Psoas muscle (tissue), 8 donors: Measurements from ENCODE around the gene ZNF469. TPM values are rescaled to one million over a fixed set of nuclear protein-coding genes. Genes with fewer than 3 reads are reported as not detected.

Source experiments
- ATAC-seq, 4 donors: fragments of 200-7000 bp; cut with Tn5 transposase; one replicate each; pipeline ENCODE4 v1.9.1; 2020; ENCODE audit warnings: moderate library complexity in 3 of 4, mild to moderate bottlenecking in 2 of 4
- DNase-seq, 2 donors: peaks; one replicate each; pipeline ENCODE4 v3.0.0-alpha.2; 2020
- H3K27ac ChIP-seq: fragments of 200-600 bp; one replicate; pipeline ENCODE4 v1.8.0; 2022
- H3K27me3 ChIP-seq, 3 donors: fragments of 200-600 bp in 1 of 3; one replicate each; pipeline versions ENCODE4 v1.6.1 to v1.8.0; 2013 to 2022; ENCODE audit warnings: low read length in 2 of 3, mild to moderate bottlenecking in 2 of 3, moderate library complexity in 1 of 3; ENCODE audit not compliant: insufficient read depth in 3 of 3
- H3K36me3 ChIP-seq, 2 donors: fragments of 200-600 bp in 1 of 2; one replicate each; pipeline versions ENCODE4 v1.6.1 to v1.8.0; 2013 to 2022; ENCODE audit warnings: low read depth in 1 of 2, mild to moderate bottlenecking in 1 of 2, moderate library complexity in 1 of 2; ENCODE audit not compliant: insufficient read depth in 1 of 2
- H3K4me1 ChIP-seq: fragments of 200-600 bp; one replicate; pipeline ENCODE4 v1.8.0; 2022
- H3K4me3 ChIP-seq: fragments of 200-600 bp; one replicate; pipeline ENCODE4 v1.8.0; 2022; ENCODE audit warnings: mild to moderate bottlenecking
- H3K9me3 ChIP-seq: fragments of 200-600 bp; one replicate; pipeline ENCODE4 v1.8.0; 2022
- WGBS, 3 donors: extraction: QIAGEN DNeasy Blood & Tissue Kit; methylation state at CpG; one replicate each; pipeline versions ENCODE4 v1.1.6 to v1.1.7; 2013; 5-methylcytosine and 5-hydroxymethylcytosine counted together
- intact Hi-C, 2 donors: fragments of 100-400 bp; cut with DNase I; formaldehyde crosslinking; loops; one replicate each; pipeline versions ENCODE4 v1.11.0 to v1.14.2; 2022
- polyA plus RNA-seq, 3 donors: library from polyadenylated mRNA; stranded (reverse); fragments of 200-250 nt; gene quantifications; one replicate each; pipeline ENCODE4 v1.2.3, GENCODE V29; 2013
- total RNA-seq, 4 donors: library from RNA; stranded (reverse); fragmentation: NEBNext Ultra II Directional in 2 of 4; extraction: Animal tissue kit (Norgen Biotek cat#: 25700) in 2 of 4; gene quantifications; one replicate each; pipeline versions ENCODE4 v1.2.1 to v1.2.4, GENCODE V29; 2021 to 2023
- TF ChIP-seq, protein P1 (sequence below): fragments of 200-600 bp; IDR thresholded peaks from one replicate; pipeline ENCODE4 v1.8.0; 2022; ENCODE audit warnings: antibody characterized with exemption
- donor health status: healthy with polysubstance abuse.
- donor health status: DM: no; HTN: no; CAD: no; lungs with moderate emphysema.
- donor health status: Bipolar disorder and iron deficiency.
- donor health status: healthy.
- donor health status: DM: yes; HTN: yes; CAD: no.
- donor health status: DM: no; HTN: no; CAD: no.
- donor health status: DM: no; HTN: no; CAD: no.
- donor health status: DM: yes; HTN: yes; CAD: no.

Gene ZNF469
- total and polyA plus RNA-seq, 7 donors, result 0.08 to 1.7 (median 0.30) TPM

GRCh38 chr16:88355389-88356123 is 27.2 kb upstream of the ZNF469 start:
- TF ChIP-seq, protein P1, sequence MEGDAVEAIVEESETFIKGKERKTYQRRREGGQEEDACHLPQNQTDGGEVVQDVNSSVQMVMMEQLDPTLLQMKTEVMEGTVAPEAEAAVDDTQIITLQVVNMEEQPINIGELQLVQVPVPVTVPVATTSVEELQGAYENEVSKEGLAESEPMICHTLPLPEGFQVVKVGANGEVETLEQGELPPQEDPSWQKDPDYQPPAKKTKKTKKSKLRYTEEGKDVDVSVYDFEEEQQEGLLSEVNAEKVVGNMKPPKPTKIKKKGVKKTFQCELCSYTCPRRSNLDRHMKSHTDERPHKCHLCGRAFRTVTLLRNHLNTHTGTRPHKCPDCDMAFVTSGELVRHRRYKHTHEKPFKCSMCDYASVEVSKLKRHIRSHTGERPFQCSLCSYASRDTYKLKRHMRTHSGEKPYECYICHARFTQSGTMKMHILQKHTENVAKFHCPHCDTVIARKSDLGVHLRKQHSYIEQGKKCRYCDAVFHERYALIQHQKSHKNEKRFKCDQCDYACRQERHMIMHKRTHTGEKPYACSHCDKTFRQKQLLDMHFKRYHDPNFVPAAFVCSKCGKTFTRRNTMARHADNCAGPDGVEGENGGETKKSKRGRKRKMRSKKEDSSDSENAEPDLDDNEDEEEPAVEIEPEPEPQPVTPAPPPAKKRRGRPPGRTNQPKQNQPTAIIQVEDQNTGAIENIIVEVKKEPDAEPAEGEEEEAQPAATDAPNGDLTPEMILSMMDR, result no peak
- no peaks in the 10 kb centered on the region for H3K9me3 ChIP-seq
- no peaks in the 10 kb centered on the region for H3K4me1 ChIP-seq
- H3K27ac ChIP-seq, result no peak overlapping the region
- no peak overlapping the region for H3K4me3 ChIP-seq
- intact Hi-C loops, result no loop called here
- H3K27me3 ChIP-seq, result peaks cover 0 to 6% (median 5%) of the 10 kb centered on the region in 3 donors
- 89 to 91% (median 89%) methylated on average over 26 to 28 of the region's 28 CpGs for WGBS, 3 donors
- no peak for ATAC-seq
- DNase-seq, result peak in 1 of 2 donors; percentile 10
- H3K36me3 ChIP-seq, result no peaks in the 10 kb centered on the region

DNA sequence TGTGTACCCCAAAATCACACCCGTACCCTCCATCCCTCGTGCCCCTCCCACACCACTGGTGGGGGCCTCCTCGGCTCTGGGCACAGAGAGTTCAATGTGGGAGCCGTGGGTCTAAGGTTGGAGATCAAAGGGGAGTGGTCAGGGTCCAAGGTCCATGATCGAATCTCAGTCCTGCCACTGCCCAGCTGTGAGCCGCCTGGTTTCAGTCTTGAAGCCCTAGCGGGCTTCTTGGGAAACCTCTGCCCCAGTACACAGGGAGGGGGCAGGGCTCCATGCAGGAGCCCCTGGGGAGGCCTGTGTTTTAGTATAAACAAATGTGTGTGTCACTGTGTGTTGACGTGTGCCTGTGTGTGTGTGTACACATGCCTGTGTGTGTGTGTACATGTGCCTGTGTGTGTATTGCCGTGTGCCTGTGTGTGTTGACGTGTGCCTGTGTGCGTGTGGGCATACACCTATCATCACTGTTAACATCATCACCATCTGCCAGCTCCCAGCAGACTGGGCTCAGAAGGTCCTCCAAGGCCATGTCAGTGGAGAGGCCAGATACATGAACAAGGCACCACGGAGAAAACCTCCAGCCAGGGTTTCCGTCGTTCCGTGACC is 26.5 kb upstream of the ZNF469 start:
- 81 to 87% (median 84%) methylated on average over 15 of the region's 15 CpGs for WGBS, 3 donors
- Histone ChIP-seq H3K27me3 (peaks cover 0 to 6% (median 5%) of the 10 kb centered on the region in 3 donors), H3K9me3 (no peaks in the 10 kb centered on the region), H3K36me3 (no peaks in the 10 kb centered on the region), H3K27ac (no peak overlapping the region), H3K4me1 (no peaks in the 10 kb centered on the region), H3K4me3 (no peak overlapping the region)
- DNase-seq, result peak; percentile 1 to 26
- intact Hi-C loops, result no loop called here
- peak in 1 of 4 donors; percentile 9 for ATAC-seq
- TF ChIP-seq, protein P1, result no peak

DNA sequence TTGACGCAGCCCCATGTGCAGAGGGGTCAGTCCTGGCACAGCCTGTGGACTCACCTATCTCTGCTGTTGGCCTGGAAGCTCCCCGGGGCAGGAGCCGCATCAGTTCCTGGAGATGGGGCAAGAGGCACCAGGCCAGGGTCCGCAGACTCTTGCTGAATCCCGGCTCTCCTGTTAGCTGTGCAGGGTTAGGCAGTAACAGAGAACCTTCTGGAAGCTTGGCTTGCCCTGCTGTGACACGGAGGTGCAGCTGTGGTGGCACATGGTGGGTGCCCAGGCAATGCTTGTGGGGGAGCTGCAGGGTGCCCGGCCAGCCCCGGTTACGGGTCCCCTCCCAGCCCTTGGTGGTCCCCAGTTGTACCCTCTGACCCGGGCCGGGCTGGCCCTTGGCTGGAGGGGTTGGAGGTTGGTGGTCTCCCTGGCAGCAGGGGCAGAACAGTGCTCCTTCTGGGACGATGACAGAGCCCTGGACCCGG is 26.0 kb upstream of the ZNF469 start:
- Histone ChIP-seq H3K9me3 (no peaks in the 10 kb centered on the region), H3K27me3 (peaks cover 0 to 6% (median 5%) of the 10 kb centered on the region in 3 donors), H3K4me1 (no peaks in the 10 kb centered on the region), H3K4me3 (no peak overlapping the region), H3K27ac (no peak overlapping the region), H3K36me3 (no peaks in the 10 kb centered on the region)
- WGBS, 3 donors, result 85 to 89% (median 87%) methylated on average over 10 to 13 of the region's 13 CpGs
- DNase-seq (peak; percentile 11 to 26), ATAC-seq (no peak)
- TF ChIP-seq, protein P1, result no peak
- intact Hi-C loops, result no loop called here

DNA sequence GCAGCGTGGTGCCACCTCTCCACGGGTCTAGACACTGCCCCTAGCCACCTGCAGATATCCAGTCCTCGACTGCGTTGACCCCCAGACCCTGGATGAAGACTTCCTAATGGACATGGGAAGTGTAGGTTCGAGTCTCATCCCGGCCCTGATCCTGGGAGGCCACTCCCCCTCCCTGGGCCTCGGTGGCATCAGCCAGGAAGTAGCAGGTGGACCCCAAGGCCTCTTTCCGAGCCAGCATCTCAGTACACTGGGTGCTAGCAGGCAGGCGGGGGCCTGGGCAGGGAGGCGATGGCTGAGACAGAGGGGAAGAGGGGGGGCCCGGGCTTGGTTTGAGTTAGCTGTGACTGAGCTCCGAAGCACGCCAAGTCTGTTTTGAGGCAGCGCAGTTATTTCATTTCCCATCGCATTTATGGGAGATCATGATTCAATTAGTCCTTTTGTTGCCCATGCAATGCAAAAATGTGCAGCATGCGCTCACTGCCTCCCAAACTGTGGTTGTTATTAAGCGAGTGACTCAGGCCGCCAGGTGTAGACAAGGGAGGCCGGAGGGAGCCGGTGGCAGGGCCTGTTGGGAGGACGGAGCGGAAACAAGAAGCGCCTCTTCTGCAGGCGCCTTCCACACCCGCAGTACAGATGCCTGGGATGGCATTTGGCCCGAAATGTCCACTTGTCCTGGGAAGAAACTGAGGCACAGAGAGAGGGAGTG is 25.3 kb upstream of the ZNF469 start:
- ATAC-seq (no peak), DNase-seq (peak; percentile 4 to 33)
- Histone ChIP-seq H3K27ac (no peak overlapping the region), H3K4me3 (no peak overlapping the region), H3K36me3 (no peaks in the 10 kb centered on the region), H3K27me3 (peaks cover 0 to 10% (median 6%) of the 10 kb centered on the region in 3 donors), H3K4me1 (no peaks in the 10 kb centered on the region), H3K9me3 (no peaks in the 10 kb centered on the region)
- TF ChIP-seq, protein P1, result no peak
- intact Hi-C loops, result no loop called here
- WGBS, 3 donors, result 86 to 89% (median 88%) methylated on average over 26 of the region's 26 CpGs
